HG03097 (cell line): ENCODE data around the gene FRAT1.

Experiments used
- ATAC-seq: cut with Tn5 transposase; IDR thresholded peaks from one replicate; pipeline ENCODE4 v1.9.1; 2021; ENCODE audit not compliant: unreplicated experiment, low FRiP score

The FRAT1 gene

DNA sequence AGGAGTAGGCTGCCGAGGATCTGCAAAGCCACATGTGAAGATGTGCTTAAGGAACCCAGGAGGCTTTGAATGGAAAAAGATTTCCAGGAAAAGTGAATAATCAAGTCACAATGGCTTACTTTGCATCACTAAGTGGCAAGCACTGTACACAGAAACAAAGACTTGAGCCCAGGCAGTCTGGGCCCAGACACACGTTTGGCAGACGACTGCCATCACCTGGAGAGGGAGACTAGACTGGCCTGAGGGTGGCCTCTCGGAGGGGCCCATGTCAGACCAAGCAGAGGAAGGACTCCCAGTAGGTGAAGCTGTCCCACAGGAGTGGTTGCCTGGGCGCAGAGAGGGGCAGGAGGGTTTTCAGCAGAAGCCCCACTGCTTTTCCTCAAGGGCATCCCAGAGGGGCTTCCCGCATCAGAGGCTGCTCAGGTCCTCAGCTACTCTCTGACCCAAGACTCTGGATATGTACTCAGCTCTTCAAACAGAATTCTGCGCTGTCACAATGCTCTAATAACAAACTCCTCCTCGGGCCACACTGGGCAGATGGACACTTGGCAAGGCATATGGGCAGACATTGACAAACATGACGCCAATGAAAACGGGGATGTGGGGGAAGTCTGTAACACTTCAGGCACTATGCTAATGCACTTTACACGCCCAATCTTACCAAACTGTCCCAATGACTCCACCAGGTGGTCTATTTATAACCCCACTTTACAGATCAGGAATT, 43.4 kb downstream of the FRAT1 start:
- no peak for ATAC-seq

DNA sequence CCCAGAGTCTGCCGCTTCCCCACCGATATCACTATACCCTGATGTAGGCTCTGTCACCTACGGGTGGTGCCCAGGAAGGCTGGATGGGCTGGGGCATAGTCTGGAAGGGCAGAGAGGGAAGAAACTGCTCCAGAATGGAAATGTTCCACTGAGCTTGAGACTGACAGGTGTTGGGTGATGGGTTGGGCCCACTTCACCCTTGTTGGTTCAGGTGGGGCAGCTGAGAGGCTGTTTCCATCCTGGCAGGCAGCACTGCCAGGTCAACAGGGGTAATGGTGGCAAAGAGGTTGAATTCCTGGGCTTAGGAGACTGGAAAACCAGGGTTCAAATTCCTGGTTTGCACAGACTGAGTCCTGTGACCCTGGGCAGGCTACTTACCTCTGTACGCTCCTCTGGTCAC, 44.0 kb downstream of the FRAT1 start:
- no peak for ATAC-seq

DNA sequence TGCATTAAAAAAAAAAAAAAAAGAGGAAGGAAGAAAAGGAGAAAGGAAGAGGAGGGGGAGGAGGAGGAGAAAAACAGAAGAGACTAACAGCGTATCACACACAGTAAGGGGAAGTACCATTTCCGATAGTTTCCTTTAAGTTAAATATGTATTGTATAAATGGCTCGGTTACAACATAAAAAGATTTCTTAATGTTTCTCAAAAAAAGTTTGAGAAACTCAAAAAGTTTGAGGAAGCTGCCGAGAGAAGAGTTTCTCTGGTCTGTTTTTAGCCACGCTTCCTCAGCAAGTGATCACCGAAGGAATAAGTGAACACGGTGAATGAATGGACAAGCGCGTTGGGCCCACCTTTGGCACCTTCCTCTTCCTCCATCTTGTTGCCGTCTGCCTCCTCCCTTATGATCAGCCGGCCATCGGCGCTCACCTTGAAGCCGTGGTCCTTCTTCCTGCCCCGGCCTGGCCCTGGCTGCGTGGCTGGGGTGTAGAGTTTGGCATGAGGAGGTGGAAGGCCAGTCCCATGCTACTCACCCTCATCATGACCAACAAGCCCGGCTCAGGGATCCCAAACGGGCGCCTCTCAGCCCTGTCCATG, 46.8 kb downstream of the FRAT1 start:
- no peak for ATAC-seq

DNA sequence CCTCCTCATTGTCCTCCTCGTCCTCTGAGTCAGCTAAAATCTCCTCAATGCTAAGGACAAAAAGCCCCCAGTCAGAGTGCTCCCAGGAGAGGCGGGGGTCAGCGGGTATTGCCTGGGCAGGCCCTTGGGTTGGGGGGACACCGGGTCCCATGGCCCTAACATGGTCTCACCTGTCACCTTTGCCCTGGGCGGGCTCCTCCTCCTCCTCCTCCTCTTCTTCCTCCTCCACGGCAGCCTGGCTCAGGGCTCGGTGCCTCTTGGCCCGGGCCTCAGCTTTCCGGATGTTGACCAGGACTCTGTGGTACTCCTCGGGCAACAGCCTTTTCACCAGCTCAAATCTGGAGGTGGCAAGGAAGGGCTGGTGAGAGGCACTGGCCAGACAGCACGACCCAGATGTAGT, 47.5 kb downstream of the FRAT1 start:
- ATAC-seq: no peak

DNA sequence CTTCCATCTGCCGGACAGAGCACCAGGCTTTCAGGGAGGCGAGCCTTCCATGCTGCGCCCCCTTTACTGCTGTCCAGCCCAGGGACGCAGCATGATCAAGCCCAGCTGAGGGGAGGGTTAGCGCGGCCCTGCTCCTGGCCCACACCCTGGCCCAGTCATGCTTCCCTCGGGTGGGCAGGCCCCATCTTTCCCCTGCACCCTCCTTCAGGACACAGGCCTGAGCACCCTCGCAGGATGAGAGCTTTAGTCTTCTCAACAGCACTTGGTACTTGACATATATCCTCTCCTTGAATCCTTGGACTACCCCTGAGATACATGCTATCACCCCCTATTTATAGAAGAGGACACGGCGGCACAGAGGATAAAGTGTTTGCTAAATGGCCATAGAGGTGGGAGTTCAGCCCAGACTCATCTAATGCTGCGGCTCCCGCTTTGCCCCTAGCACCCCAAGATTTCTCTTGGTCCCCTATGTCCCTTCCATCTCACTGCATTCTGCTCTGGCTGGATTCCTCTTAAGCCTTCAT, 48.1 kb downstream of the FRAT1 start:
- no peak for ATAC-seq
